Cardiac fibroblast (primary cell): Measurements from ENCODE around the gene AMPD3.

Experiments
- DNase-seq, 2 donors: peaks; one replicate each; pipeline versions ENCODE4 v3.0.0 to v3.0.0-alpha.2; 2010; ENCODE audit warnings: low read depth in 2 of 2
- H3K4me3 ChIP-seq, 2 donors: replicated peaks in 1 of 2; 1 replicate in 1 of 2; 2 replicates in 1 of 2; pipeline ENCODE4 v1.5.1; 2011; ENCODE audit warnings: low read depth in 2 of 2, low read length in 2 of 2, mild to moderate bottlenecking in 2 of 2, moderate library complexity in 1 of 2
- CTCF ChIP-seq: IDR thresholded peaks from one replicate; pipeline ENCODE4 v1.5.1; 2011; ENCODE audit warnings: low read depth, mild to moderate bottlenecking, low read length, inconsistent platforms

Gene AMPD3

DNA sequence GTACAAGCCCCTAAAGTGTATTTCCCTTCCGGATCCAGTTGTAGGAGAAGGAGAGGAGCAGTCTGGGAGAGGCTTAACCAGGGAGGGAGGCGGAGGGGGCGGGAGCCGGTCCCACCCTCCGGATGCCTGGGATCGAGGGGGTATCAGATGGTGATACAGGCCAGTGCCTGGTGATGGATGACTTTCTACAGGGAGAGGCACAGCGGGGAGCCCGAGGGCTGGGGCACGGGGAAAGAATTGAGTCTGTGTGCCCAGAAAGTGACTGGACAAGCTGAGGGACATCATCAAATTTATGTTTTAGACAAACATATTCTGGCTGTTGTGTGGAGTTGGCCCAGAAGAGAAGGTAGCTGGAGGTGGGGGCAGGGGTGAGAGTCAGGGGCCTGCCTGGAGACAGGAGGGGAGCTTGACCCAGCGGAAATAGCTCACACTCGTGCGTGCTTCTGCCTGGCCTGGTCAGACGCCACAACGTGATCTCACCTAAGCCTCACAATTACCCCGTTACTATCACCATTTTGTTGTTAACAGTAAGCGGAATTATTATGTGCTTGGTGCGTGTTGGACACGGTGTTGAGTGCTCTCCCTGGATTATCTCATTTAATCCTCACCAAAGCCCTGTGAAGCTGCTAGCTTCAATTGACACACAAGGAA is 42.4 kb downstream of the AMPD3 start:
- TF ChIP-seq CTCF: no peak
- no peak for DNase-seq
- no peak overlapping the region for H3K4me3 ChIP-seq

GRCh38 chr11:10498022-10498400 is 42.9 kb downstream of the AMPD3 start:
- TF ChIP-seq CTCF: no peak
- H3K4me3 ChIP-seq: no peak overlapping the region
- DNase-seq: no peak

DNA sequence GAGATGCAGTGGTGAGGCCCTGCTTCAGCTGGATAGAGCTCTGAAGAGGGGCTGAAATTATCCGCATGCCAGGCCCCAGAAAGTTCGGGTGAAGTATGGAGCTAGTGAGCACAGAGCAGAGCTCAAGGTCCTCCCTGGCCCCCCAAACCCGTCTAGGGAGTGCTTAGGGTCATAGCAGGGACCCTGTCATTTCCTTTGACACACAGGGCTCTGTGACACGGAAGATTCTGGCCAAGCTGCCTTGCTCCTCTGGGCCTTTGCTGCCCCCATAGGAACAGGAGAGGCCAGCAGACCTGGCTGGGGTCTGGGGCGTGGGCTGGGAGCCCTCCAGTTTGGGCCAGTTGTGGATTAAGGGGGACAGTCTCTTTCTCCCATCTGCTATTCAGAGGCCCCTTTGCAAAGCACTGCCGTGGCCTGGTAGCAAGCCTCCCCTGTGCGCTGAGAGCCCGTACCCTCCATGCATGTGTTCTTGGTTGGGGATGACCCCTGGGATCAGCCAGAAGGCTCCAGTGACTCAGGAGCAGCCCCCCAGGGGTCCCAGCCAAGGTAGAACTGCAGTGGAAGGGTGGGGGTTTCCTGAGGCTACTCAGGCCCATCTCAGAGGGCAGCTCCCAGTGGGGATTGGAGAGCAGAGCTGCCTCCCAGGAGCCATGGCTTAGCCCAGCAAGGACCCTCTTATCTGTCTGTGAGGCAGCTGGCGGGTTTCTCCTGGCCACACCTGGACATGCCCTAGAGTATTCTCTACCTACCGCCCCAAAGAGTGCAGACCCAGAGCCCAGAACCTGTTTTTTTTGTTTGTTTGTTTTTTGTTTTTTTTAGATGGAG is 43.6 kb downstream of the AMPD3 start:
- no peak for TF ChIP-seq CTCF
- no peak for DNase-seq
- no peak overlapping the region for H3K4me3 ChIP-seq

- no peak for TF ChIP-seq CTCF
- no peak for DNase-seq
- no peak overlapping the region for H3K4me3 ChIP-seq
Measured at GRCh38 chr11:10499452-10499851, 44.4 kb downstream of the AMPD3 start.

- DNase-seq: no peak
- H3K4me3 ChIP-seq: no peak overlapping the region
- no peak for TF ChIP-seq CTCF
Measured at GRCh38 chr11:10499874-10500601, 45.0 kb downstream of the AMPD3 start.

DNA sequence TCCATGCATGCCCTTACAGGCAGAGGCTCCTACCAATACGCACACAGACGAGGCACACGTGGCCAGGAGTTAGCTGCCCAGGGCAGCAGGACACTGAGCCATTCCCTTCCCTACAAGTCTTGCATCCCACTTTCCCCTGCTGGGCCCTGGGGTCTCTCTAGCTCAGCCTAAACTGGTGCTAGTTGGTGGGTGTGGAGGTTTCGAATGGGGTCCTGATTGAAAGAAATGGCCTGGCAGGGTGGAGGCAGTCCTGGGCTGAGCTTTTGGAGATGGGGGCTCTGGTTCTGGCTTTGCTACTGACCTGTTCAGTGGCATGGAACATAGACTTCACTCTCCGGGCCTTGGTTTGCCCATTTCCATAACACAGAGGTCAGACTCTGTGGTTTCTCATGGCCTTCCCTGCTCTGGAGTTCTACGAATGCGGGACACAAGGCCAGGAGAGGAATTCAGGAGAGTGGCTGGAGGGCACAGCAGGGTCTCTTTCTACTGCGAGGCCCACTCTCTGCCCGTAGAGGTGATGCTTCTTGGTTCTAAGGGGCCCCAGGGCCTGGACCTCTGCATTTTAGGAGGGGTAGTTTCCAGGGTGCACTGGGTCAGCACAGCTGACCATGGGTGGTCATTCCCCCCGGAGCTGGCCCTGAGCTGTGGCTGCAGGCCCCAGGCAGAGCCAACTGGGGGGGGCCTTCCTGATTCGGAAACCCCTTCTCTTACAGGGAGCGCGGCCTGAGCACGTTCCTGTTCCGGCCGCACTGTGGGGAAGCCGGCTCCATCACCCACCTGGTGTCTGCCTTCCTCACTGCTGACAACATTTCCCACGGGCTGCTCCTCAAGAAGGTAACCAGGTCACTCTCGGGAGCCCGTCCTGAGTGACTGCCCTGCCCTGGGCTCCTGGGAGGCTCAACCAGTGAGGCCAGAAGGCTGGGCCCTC is 46.0 kb downstream of the AMPD3 start:
- TF ChIP-seq CTCF: no peak
- no peak for DNase-seq
- H3K4me3 ChIP-seq: no peak overlapping the region
